ACC112 (cell line): ENCODE data around the gene COMMD2.
A peak's percentile ranks its signal among the peaks of the same experiment; 100 is the strongest.

ENCODE experiments used
- H2AFZ ChIP-seq: fragments of 200-600 bp; sonication (generic); one replicate; pipeline ENCODE4 v1.6.0; 2017; ENCODE audit warnings: antibody characterized with exemption, low read length; ENCODE audit not compliant: unreplicated experiment
- H3K27ac ChIP-seq: fragments of 200-600 bp; sonication (generic); 2 replicates; pipeline ENCODE4 v1.5.1; 2014; ENCODE audit warnings: low read depth, mild to moderate bottlenecking, antibody characterized with exemption, low read length, moderate library complexity
- H3K27me3 ChIP-seq: fragments of 200-600 bp; sonication (generic); 2 replicates; pipeline ENCODE4 v1.6.1; 2014; ENCODE audit warnings: mild to moderate bottlenecking, antibody characterized with exemption, low read length, moderate library complexity, mixed read lengths; ENCODE audit not compliant: insufficient read depth
- H3K36me3 ChIP-seq: fragments of 200-600 bp; sonication (generic); 2 replicates; pipeline ENCODE4 v1.6.1; 2016; ENCODE audit warnings: mild to moderate bottlenecking, antibody characterized with exemption, low read length, moderate library complexity, mixed read lengths; ENCODE audit not compliant: insufficient read depth
- H3K4me1 ChIP-seq: fragments of 200-600 bp; sonication (generic); one replicate; pipeline ENCODE4 v1.6.1; 2016; ENCODE audit warnings: low read length, mixed read lengths; ENCODE audit not compliant: insufficient read depth, unreplicated experiment, control insufficient read depth
- H3K4me3 ChIP-seq: fragments of 200-600 bp; sonication (generic); 2 replicates; pipeline ENCODE4 v1.5.1; 2014; ENCODE audit warnings: mild to moderate bottlenecking, low read depth, low read length
- H3K79me2 ChIP-seq: fragments of 200-600 bp; sonication (generic); one replicate; pipeline ENCODE4 v1.6.0; 2016; ENCODE audit warnings: low read length; ENCODE audit not compliant: control insufficient read depth, unreplicated experiment, insufficient read depth

The COMMD2 gene

GRCh38 chr3:149781741-149782140 is 29.5 kb upstream of the COMMD2 start:
- H3K27me3 ChIP-seq = no peaks in the 10 kb centered on the region
- H2AFZ ChIP-seq = no peak overlapping the region
- H3K79me2 ChIP-seq = no peaks in the 10 kb centered on the region
- H3K36me3 ChIP-seq = no peaks in the 10 kb centered on the region
- no peak overlapping the region for H3K27ac ChIP-seq
- no peak overlapping the region for H3K4me3 ChIP-seq
- H3K4me1 ChIP-seq = peaks cover 16% of the 10 kb centered on the region

- Histone ChIP-seq H3K4me1 (peaks cover 16% of the 10 kb centered on the region), H3K27me3 (no peaks in the 10 kb centered on the region), H3K36me3 (no peaks in the 10 kb centered on the region), H3K79me2 (no peaks in the 10 kb centered on the region), H3K4me3 (no peak overlapping the region), H2AFZ (peak overlapping the region; percentile 30), H3K27ac (no peak overlapping the region)
Measured at GRCh38 chr3:149781211-149781610, 28.9 kb upstream of the COMMD2 start.

GRCh38 chr3:149777414-149778214 is 25.3 kb upstream of the COMMD2 start:
- Histone ChIP-seq H3K79me2 (no peaks in the 10 kb centered on the region), H2AFZ (no peak overlapping the region), H3K36me3 (no peaks in the 10 kb centered on the region), H3K27ac (no peak overlapping the region), H3K4me3 (no peak overlapping the region), H3K27me3 (no peaks in the 10 kb centered on the region), H3K4me1 (no peaks in the 10 kb centered on the region)

GRCh38 chr3:149776170-149776569 is 23.9 kb upstream of the COMMD2 start:
- no peaks in the 10 kb centered on the region for H3K27me3 ChIP-seq
- no peak overlapping the region for H3K4me3 ChIP-seq
- no peaks in the 10 kb centered on the region for H3K36me3 ChIP-seq
- H3K79me2 ChIP-seq = no peaks in the 10 kb centered on the region
- H3K4me1 ChIP-seq = no peaks in the 10 kb centered on the region
- no peak overlapping the region for H3K27ac ChIP-seq
- H2AFZ ChIP-seq = no peak overlapping the region

GRCh38 chr3:149772861-149773260 is 20.6 kb upstream of the COMMD2 start:
- H3K27ac ChIP-seq = no peak overlapping the region
- no peaks in the 10 kb centered on the region for H3K36me3 ChIP-seq
- H3K27me3 ChIP-seq = no peaks in the 10 kb centered on the region
- no peak overlapping the region for H3K4me3 ChIP-seq
- H2AFZ ChIP-seq = no peak overlapping the region
- no peaks in the 10 kb centered on the region for H3K79me2 ChIP-seq
- no peaks in the 10 kb centered on the region for H3K4me1 ChIP-seq

GRCh38 chr3:149771652-149772271 is 19.5 kb upstream of the COMMD2 start:
- no peaks in the 10 kb centered on the region for H3K27me3 ChIP-seq
- H3K4me1 ChIP-seq = no peaks in the 10 kb centered on the region
- H3K36me3 ChIP-seq = no peaks in the 10 kb centered on the region
- no peak overlapping the region for H2AFZ ChIP-seq
- no peak overlapping the region for H3K27ac ChIP-seq
- H3K4me3 ChIP-seq = no peak overlapping the region
- H3K79me2 ChIP-seq = no peaks in the 10 kb centered on the region

GRCh38 chr3:149770246-149770645 is 18.0 kb upstream of the COMMD2 start:
- Histone ChIP-seq H3K79me2 (no peaks in the 10 kb centered on the region), H3K27ac (no peak overlapping the region), H3K4me3 (no peak overlapping the region), H2AFZ (no peak overlapping the region), H3K4me1 (no peaks in the 10 kb centered on the region), H3K36me3 (no peaks in the 10 kb centered on the region), H3K27me3 (0 out of 2 replicates have a peak, but pooled peaks cover 1% of the 10 kb centered on the region)

GRCh38 chr3:149768704-149769103 is 16.4 kb upstream of the COMMD2 start:
- Histone ChIP-seq H3K36me3 (no peaks in the 10 kb centered on the region), H3K4me1 (no peaks in the 10 kb centered on the region), H3K27ac (no peak overlapping the region), H3K27me3 (peaks cover 13% of the 10 kb centered on the region), H3K4me3 (no peak overlapping the region), H2AFZ (no peak overlapping the region), H3K79me2 (no peaks in the 10 kb centered on the region)

- H3K27ac ChIP-seq = no peak overlapping the region
- H3K36me3 ChIP-seq = no peaks in the 10 kb centered on the region
- H3K4me3 ChIP-seq = no peak overlapping the region
- no peaks in the 10 kb centered on the region for H3K4me1 ChIP-seq
- peaks cover 20% of the 10 kb centered on the region for H3K27me3 ChIP-seq
- no peaks in the 10 kb centered on the region for H3K79me2 ChIP-seq
- H2AFZ ChIP-seq = no peak overlapping the region
Measured at GRCh38 chr3:149767720-149768119, 15.4 kb upstream of the COMMD2 start.

GRCh38 chr3:149765762-149766334 is 13.6 kb upstream of the COMMD2 start:
- H3K36me3 ChIP-seq = no peaks in the 10 kb centered on the region
- no peak overlapping the region for H2AFZ ChIP-seq
- no peak overlapping the region for H3K27ac ChIP-seq
- no peak overlapping the region for H3K4me3 ChIP-seq
- H3K4me1 ChIP-seq = no peaks in the 10 kb centered on the region
- peaks cover 23% of the 10 kb centered on the region for H3K27me3 ChIP-seq
- H3K79me2 ChIP-seq = no peaks in the 10 kb centered on the region

- no peak overlapping the region for H3K4me3 ChIP-seq
- H3K27ac ChIP-seq = no peak overlapping the region
- no peaks in the 10 kb centered on the region for H3K4me1 ChIP-seq
- no peak overlapping the region for H2AFZ ChIP-seq
- peaks cover 23% of the 10 kb centered on the region for H3K27me3 ChIP-seq
- H3K79me2 ChIP-seq = no peaks in the 10 kb centered on the region
- no peaks in the 10 kb centered on the region for H3K36me3 ChIP-seq
Measured at GRCh38 chr3:149764302-149764701, 12.0 kb upstream of the COMMD2 start.
